GM19351 (cell line): ENCODE measurements around the gene SNN.

ENCODE experiments used
- ATAC-seq: cut with Tn5 transposase; IDR thresholded peaks from one replicate; pipeline ENCODE4 v1.9.1; 2021; ENCODE audit warnings: mild to moderate bottlenecking, moderate library complexity; ENCODE audit not compliant: unreplicated experiment

SNN gene

DNA sequence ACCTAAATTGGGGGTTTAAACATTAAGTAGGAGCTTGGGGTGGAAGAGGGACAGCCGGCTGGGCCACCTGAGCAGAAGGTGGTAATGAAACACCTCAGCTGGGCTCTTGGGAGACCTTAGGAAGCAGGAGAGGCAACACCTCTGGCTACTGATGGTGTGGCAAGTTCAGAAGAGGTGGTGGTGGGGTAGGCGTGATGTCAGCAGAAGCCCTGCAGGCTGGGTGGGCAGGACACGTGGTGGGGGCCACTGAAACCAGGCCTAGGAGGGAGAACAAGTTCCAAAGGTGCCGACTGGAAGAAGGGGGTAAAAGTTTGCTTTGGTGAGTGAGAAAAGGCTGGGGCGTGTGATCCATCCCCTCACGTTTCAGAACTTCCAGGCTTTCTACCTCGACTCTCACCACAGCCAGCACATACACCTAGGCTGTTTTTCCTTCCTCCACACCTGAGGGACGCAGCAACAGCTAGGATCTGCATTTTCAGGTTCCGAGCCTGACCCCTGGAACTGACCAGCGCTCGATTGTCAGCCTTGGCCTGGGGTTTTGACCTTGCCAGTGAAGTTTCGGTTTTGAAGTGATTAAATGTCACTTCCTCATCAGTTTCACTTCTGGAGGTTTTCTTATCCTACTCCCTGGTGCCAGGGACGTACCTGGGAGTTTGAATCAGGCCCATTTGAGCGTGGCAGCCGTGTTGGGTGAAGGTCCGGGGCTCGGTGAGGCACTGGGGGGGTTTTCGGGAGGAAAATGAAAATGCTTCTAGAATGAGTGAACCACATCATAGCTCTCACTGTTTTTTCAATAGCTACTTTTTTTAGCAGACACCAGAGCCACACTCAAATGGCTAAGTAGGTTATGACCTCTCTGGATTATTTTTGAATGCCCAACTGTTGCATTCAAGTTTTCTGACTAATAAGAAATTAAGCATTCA is 10.0 kb downstream of the SNN start:
- ATAC-seq, result no peak

GRCh38 chr16:11679250-11679649 is 11.0 kb downstream of the SNN start:
- ATAC-seq, result no peak

GRCh38 chr16:11679941-11680911 is 12.0 kb downstream of the SNN start:
- ATAC-seq, result no peak

DNA sequence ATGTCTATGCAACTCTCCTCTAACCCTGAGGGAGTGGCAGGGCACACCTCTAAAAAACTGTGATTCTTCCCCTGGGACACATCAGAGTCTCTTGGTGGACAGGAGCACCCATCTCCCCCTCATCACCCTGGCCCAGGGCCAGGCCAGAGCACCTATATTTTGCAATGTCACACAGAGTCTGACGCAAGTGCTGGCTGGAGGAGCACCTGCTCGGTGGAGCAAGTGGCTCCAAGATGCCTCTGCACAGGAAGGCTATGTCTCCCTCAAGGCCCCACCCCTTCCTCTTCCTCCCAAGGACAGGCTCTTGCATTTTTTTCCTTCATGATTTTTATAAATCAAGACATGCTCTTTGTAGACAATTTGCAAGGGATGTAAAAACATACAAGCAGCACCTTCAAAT is 13.3 kb downstream of the SNN start:
- no peak for ATAC-seq

GRCh38 chr16:11681976-11682654 is 13.9 kb downstream of the SNN start:
- ATAC-seq, result peak; percentile 62

GRCh38 chr16:11682655-11683096 is 14.4 kb downstream of the SNN start:
- peak; percentile 24 for ATAC-seq

- no peak for ATAC-seq
Measured at GRCh38 chr16:11683145-11683544, 14.9 kb downstream of the SNN start.

DNA sequence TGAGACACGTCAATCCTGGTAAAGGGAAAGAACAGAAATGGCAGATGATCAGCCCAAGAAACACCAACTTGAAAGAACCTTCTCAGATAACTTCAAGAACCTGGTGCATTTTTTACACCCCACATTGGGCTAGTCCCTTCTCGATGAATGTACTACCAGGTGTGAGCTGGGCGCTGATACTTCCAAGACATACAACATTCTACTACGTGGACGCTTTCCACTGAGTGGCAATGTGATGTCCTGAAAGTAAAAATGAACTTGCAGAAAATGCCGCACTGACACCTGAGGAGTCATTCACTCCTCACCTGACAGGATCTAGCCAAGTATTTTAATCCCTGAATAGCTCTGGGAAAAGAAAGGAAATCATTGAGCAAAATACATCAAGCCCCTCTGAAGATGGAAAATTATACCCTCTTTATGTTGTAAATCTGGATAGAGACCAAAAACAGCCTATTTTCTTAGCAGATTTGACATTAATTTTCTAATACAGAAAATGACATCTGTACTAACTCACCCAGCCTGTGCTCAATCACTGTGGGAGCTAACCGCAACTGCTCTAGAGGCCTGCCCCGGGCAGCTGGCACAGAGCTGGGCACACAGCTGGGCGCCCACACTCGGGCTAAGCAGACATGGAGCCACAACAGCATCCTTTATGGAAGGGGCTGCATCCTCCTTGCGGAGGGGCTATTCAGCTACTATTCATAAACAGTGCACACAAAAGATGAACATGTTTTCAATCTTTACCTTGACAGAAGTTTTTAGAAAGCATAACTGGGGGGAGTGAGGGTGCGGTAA is 16.2 kb downstream of the SNN start:
- ATAC-seq, result no peak

- ATAC-seq, result no peak
Measured at GRCh38 chr16:11685844-11686618, 17.8 kb downstream of the SNN start.

DNA sequence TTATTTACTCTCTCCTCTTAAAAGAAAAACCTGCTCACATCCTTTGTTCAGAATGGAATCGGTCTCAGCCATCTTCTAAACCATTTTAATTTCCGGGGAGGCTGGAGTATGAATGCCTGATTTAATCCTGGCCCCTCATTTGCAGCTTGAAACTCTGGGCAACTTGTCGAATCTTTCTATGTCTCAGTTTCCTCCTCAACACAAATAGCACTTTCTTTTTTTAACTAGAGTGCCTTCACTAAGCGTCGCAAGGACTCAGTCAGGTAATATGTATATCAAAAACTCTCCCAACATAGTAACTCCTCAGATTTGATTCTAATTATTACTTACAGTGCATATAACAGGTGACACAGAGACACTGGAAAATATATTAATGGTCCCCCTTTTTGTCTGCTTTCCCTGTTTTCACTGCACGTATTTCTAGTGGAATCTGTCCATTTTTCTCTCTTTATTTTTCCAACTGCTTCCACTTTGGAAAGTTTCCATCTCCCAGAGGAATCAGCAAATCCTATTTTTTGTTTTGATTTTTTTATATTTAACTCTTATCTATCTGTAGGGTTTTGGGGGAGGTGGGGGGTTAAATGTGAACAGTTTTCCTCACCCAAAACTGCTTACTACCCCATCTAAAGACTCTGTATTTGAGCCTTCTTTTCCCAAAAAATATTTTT is 18.6 kb downstream of the SNN start:
- ATAC-seq, result no peak

GRCh38 chr16:11687601-11688519 is 19.6 kb downstream of the SNN start:
- no peak for ATAC-seq

GRCh38 chr16:11688520-11688886 is 20.2 kb downstream of the SNN start:
- ATAC-seq, result no peak

GRCh38 chr16:11689031-11689840 is 21.0 kb downstream of the SNN start:
- ATAC-seq, result peak; percentile 91

- ATAC-seq, result no peak
Measured at GRCh38 chr16:11691235-11691634, 23.0 kb downstream of the SNN start.

- no peak for ATAC-seq
Measured at GRCh38 chr16:11691771-11692170, 23.5 kb downstream of the SNN start.

DNA sequence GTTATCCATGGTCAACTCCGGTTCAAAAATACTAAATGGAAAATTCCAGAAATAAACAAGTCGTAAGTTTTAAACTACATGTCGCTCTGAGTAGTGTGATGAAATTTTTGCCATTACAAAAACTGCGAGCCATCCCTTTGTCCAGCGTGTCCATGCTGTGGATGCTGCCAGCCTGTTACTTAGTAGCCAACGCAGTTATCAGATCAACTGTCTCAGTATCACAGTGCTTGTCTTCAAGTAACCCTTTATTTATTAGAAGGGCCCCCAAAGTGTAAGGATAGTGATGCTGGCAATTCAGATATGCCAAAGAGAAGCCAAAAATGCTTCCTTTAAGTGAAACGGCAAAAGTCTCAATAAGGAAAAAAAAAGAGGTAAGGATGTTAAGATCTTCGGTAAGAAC is 23.9 kb downstream of the SNN start:
- ATAC-seq, result no peak

GRCh38 chr16:11692651-11693050 is 24.4 kb downstream of the SNN start:
- no peak for ATAC-seq
